NCI-H774 (cell line): ENCODE measurements around the gene KCNC4.

Experiments used
- DNase-seq: peaks from one replicate; lab custom pipeline; 2025; lab: John Stamatoyannopoulos, UW

Gene KCNC4

GRCh38 chr1:110209715-110210603 lies at the start of gene KCNC4:
Gene KCNC4, plus strand, starts transcription at chr1:110210314. Its CDS starts 1,186 bp downstream, at chr1:110211500.
- DNase-seq: peak; percentile 88

GRCh38 chr1:110160538-110161100 lies 49.5 kb upstream of the KCNC4 start:
- no peak for DNase-seq

DNA sequence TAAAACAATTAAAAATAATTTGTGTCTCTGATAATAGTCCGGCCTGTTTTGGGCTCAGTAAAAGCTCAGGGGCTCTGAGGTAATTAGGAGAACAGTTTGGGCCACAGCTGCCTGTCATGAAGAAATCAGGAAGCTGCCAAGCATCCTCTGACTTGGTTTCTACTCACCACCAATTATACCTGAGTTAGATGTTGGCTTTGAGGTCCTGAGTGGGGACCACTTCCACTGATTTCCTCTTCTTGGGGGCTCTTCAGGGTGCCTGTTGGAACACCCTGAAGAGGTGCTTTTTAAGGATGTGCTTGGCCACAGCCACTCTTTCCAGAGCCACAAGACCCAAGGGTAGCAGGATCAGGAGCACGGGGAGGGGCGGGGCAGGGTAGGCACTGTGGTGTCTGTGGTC lies 48.9 kb upstream of the KCNC4 start:
- no peak for DNase-seq

DNA sequence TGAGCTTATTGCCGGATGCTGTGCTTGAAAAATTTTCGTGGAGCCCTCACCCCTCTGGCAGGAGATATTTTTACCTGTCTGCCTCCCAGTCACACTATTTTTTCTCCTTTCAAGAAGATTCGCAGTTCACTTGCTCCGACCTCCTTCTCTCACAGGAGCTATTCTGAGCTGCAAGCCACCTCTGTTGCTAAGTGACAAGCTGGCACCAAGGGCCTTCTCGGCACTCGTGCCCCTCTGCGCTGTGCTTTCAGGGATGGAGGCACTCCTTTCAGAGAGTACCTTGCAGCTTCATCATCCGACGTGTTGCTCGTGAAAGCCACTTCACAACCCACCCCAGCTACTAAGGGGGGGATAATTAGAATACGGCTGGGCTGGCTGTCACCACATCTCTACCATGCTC lies 48.3 kb upstream of the KCNC4 start:
- no peak for DNase-seq

- DNase-seq: no peak
These were observed 46.5 kb upstream of the KCNC4 start for GRCh38 chr1:110163591-110163990.

DNA sequence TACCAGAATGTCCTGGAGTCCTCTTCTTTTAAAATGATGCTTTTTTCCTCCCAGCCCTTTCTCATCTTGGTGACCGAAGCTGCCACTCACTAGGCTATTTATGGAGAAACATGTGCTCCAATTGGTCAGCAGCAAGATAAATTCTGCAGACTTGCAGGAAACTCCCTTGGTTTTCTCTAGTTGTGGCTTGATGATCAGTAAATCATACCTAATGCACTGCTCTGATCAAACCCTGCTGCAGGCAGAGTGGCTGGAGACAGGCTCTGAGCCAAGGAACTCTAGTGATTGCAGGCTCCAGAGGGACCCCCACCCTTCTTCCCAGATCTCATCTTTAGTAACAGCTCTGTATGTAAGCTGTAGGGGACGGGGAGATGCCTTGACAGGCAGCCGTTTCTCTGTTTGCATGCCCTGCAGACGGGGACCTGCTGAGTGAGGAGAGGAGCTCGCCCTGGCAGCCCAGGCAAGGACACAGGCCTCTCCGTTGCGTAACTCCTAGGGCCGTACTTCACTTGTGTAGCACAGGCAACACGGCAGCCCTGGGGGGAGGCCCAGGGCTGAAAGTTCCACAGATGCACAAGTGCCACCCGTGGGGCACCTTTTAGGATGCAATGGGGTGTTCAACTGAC lies 45.3 kb upstream of the KCNC4 start:
- DNase-seq: no peak

DNA sequence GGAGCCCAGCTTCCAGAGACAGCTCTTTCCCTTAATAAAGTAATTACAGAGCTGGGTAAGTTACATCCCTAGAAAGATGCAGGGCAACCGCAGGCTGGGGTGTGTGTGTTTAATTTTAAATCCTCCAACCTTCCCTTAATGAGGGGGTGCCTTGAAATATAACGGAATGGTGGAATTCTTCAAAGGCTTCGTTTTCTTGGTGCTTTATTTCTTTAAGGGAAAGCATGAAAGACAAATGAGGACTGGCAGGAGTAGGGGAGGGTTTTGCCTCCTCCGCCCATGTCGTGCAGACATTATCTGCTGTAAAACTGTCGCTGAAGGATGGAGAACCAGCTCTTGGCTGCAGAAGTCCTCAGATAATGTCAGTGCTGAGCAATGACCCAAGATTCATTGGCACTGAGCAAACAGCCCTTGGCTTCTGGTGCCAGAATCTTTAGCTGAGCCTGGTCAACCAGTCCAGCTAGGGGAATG lies 44.3 kb upstream of the KCNC4 start:
- no peak for DNase-seq

- no peak for DNase-seq
These were observed 43.3 kb upstream of the KCNC4 start for GRCh38 chr1:110166861-110167260.

- DNase-seq: no peak
These were observed 39.1 kb upstream of the KCNC4 start for GRCh38 chr1:110170766-110171733.

GRCh38 chr1:110172001-110172400 lies 38.1 kb upstream of the KCNC4 start:
- no peak for DNase-seq

GRCh38 chr1:110173466-110174105 lies 36.5 kb upstream of the KCNC4 start:
- no peak for DNase-seq

- no peak for DNase-seq
These were observed 35.2 kb upstream of the KCNC4 start for GRCh38 chr1:110174961-110175360.

- DNase-seq: peak; percentile 50
These were observed 33.7 kb upstream of the KCNC4 start for GRCh38 chr1:110176299-110176956.

GRCh38 chr1:110177775-110178174 lies 32.3 kb upstream of the KCNC4 start:
- no peak for DNase-seq

DNA sequence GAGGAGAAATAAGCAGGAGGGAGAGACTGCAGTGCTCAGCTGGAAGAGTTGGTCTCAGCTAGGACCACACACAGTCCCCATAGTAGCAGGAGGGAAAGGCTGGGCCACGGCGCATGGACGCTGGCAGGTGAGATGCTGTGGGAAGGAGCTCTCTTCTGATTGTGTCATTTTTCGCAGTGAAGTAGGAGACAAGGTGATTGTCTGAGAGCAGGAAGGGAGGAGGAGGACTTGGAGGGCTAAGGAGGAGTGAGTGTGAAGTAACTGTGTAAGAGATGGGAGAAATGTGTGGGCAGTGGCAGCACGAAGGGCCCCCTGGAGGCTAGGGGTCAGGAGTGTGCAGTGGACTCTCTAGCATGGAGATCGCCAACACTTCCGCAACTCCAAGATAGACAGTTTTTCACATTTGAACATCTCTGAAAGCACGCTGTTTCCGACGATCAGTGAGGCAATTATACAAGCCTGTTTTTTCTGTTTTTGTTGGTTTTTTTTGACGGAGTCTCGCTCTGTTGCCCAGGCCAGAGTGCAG lies 26.4 kb upstream of the KCNC4 start:
- no peak for DNase-seq

DNA sequence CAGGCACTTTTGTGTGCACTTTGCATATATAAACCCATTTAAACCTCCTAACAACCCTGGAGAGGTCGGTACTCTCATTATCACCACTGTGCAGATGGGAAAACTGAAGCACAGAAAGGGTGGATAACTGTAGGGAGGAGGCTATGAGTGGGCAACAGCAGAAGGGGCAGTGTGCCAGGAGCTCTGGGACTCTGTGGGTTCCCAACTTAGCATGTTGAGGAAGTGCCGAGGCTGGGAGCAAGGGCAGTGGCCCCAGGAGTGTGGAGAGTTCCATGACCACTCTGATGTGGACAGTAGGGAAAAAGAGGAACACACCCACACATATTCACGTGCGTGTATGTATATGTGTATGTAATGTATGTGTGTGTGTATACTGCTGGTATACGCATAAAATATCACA lies 25.7 kb upstream of the KCNC4 start:
- no peak for DNase-seq

DNA sequence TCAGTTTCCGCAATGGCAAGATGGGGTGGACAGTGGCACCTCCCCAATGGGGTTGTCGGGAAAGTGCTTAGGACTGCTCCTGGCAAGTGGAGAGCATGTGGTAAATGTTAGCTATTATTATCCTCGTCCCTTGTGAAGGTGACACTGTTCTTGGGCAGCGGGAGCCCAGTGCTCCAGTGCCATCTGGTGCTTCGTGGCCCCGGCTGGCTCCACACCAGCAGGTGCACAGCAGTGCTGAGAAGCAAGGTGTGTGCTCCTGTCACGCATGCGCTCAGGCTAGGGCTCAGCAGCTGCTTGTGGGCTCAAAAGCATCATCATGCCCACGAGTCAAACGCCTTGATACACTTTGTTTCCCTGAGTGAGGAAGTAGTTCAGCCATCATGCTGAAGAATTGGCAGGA lies 24.9 kb upstream of the KCNC4 start:
- peak; percentile 87 for DNase-seq

- DNase-seq: no peak
These were observed 23.6 kb upstream of the KCNC4 start for GRCh38 chr1:110186558-110186957.

GRCh38 chr1:110187139-110187890 lies 22.8 kb upstream of the KCNC4 start:
- no peak for DNase-seq
